Astrocyte (in vitro differentiated cells and primary cell): ENCODE data around the gene ASB13.

ENCODE experiments used
- EZH2 ChIP-seq: IDR thresholded peaks from 2 replicates; pipeline ENCODE4 v1.6.1; 2012; ENCODE audit warnings: mild to moderate bottlenecking, low read length, inconsistent platforms; ENCODE audit not compliant: insufficient read depth
- TF ChIP-seq, protein P1 (sequence below): IDR thresholded peaks from 2 replicates; pipeline ENCODE4 v1.5.1; 2011; ENCODE audit warnings: low read depth, mild to moderate bottlenecking, inconsistent platforms, low read length, moderate library complexity; ENCODE audit not compliant: insufficient read depth

DNA sequence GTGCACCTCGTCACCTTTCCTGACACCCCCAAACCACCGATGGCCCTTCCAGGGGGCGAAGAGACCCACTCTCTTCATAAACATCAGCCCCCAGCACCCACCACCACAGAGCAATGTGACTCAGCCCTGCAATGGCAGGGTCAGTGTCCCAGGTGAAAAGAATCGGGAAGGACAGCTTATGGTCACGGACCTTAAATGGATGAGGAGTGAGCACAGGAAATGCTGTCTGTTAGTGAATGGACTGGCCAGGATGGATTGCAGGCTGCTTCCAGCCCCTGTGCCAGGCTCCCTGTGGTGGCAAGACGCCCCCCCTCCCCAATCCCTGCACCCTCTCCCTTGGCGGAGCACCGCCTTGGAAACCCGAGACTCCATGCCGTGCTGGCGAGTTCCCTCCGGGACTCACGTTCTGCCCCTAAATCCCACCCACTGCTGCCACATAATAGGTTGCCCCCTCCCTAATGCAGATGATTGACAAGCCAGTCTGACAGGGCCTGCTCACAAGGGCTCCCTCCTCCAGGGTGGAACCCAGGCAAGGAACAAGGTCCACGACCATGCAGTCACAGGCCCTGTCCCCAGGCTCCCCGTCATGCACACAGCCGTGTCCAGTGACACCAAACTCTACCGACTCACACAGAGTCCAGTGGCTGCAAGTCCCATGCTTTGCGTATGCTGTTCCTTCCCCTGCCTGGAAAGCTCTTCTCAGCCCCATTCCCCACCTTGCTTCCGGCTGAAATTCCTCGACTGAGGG is 7.3 kb downstream of the ASB13 start:
- TF ChIP-seq EZH2 = no peak
- TF ChIP-seq, protein P1, sequence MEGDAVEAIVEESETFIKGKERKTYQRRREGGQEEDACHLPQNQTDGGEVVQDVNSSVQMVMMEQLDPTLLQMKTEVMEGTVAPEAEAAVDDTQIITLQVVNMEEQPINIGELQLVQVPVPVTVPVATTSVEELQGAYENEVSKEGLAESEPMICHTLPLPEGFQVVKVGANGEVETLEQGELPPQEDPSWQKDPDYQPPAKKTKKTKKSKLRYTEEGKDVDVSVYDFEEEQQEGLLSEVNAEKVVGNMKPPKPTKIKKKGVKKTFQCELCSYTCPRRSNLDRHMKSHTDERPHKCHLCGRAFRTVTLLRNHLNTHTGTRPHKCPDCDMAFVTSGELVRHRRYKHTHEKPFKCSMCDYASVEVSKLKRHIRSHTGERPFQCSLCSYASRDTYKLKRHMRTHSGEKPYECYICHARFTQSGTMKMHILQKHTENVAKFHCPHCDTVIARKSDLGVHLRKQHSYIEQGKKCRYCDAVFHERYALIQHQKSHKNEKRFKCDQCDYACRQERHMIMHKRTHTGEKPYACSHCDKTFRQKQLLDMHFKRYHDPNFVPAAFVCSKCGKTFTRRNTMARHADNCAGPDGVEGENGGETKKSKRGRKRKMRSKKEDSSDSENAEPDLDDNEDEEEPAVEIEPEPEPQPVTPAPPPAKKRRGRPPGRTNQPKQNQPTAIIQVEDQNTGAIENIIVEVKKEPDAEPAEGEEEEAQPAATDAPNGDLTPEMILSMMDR = no peak
